GM18511 (cell line): ENCODE measurements around the gene FUOM.

Source experiments
- ATAC-seq: cut with Tn5 transposase; IDR thresholded peaks from one replicate; pipeline ENCODE4 v1.9.1; 2021; ENCODE audit warnings: mild to moderate bottlenecking, moderate library complexity; ENCODE audit not compliant: unreplicated experiment

Gene FUOM

DNA sequence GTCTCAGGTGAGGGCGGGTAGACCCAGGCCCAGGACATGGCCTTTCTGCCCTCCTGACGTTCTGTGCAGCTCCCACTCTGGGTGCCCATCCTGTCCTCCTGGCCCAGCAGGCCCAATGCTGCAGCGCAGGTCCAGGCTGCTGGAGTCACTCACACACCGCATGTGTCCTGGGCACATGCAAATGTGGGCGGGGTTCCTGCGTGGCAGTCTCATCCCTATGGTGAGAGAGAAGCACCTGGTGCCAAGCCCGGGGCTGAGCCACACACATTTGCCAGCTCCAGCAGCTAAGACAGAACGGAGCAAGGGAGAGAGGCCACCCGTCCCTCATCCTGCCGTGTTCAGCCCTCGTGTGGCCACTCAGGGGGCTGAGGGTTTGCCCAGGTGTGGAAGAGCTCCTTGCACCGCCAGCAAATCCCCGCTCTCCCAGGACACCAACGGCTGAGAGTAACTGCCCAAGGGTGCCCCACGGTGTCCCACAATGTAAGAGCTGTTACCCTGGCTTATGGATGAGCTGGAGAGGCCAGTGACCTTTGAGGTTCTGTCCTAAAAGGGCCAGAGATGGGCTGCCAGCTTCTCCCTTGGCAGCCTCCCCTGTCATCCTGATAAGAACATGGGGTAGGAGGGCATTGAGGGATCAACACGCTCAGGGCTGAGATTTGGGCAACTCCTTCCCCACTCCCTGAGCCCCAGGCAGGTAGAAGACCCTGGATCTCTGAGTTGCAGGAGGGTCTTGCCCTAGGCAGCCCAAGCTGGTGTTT, 4.4 kb downstream of the FUOM start:
- ATAC-seq: no peak

- no peak for ATAC-seq
These were observed 6.2 kb downstream of the FUOM start for GRCh38 chr10:133351408-133352318.

DNA sequence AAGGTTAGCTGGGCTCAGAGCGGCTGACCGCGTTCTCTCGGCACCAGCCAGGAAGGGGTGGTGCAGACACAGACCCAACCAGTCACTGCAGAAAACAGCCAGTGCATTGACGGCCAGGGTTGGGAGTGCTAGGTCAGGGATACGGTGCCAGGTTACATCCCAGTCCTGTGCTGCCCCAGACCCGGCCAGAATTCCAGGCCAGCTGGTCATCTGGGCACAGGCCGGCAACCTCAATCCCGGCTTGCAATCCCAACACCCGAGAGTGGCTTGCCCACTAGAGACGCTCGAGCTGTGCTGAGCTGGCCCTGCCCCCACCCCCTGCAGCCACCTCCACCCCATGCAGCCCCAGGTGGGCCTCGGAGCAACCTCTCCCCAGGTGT, 6.9 kb downstream of the FUOM start:
- ATAC-seq: no peak

DNA sequence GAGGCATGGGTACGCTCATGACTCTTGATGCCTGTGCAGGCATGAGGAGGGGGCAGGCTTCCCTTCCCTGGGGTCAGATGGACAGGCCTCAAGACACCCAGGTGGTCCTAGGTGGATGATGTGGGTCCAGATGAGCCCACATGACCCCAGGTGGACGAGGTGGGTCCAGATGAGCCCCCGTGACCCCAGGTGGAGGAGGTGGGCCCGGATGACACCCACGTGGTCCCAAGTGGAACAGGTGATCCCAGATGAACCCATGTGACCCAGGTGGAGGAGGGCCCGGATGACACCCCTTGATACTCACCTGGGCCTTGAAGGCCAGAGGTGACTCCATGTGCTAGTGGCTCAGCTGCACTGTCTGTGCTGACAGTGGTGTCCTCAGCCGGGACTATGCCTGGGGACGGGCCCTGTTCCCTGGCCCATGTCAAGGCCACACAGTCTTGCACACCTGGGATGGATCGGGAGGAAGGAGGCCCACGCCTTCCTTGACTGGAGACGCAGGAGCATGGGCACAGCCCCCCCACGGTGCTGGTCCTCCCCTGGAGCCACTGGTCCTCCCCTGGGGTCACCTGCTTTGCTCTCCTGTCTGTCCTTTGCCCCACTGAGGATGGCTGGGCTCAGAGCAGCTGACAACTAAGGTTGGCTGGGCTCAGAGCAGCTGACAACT, 7.4 kb downstream of the FUOM start:
- no peak for ATAC-seq

DNA sequence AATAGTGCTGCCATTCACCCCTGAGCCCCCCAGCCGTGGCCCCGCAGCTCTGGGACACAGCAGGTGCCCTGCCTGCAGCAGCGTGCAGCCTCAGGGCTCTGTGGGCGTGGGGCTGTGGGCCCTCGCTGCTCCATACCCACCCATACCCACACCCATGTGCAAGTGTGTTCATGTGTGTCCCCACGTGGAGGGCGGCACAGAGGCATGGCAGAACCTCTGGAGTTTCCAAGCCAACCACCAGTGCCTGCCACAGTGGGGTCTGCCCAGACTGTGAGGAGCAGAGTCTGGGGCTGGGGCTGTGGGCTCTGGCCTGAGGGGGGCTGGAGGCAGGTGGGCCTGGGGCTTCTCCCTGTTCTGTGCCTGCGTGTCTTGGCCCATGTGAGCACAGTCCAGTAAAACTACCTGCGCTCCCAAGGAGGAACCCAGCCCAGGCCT, 8.2 kb downstream of the FUOM start:
- no peak for ATAC-seq

DNA sequence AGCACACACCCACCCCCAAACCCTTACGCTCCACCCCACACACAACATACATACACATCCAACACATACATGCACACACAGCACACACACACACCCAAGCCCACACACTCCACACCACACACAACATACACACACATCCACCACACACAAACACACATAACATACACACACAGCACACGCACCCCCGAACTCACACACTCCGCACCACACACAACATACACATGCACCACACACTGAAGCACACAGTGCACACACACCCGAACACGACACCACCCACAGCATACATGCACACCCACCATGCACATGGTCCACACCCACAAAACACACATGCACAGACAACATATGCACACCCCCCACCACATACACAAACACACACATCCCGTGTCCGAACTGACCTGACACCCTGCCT, 8.7 kb downstream of the FUOM start:
- no peak for ATAC-seq

DNA sequence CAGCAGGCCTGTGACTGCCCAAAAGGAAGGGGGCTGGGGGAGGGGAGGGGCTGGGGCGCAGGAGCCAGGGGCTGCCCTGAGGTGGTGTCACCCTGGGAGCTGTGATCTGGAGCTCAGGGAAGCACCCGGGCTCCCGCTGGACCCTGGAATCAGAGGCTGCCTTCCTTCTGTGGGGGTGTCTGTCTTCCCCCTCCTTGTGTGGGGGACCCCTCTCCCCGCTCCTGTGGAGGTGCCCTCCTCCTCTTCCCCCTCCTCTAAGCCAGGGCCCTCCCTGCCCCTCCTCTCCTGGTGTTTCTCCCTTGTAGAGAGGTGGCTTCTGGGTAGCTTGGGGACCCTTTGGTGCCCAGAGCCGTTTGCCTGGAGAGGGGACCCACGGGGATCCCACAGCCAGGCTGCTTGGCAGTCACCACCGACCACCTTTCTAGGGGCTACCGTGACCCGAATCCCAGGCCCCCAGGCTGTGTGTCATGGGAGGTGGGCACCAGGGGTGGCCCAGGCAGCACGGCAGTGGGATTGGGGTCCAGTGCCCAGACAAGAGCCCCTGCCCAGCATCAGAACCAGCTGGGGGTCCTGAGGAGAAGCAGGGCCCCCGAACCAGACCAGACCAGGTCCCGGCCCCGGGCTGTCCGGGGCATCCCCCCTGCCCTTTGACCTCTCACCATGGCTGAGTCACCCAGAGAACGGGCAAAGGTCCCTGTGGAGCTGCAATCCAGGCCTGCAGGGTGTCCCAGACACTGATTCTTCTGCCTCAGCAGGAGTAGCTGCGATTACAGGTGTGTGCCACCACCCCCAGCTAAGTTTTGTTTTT, 9.9 kb downstream of the FUOM start:
- no peak for ATAC-seq

- no peak for ATAC-seq
These were observed 11.4 kb downstream of the FUOM start for GRCh38 chr10:133346413-133346812.

DNA sequence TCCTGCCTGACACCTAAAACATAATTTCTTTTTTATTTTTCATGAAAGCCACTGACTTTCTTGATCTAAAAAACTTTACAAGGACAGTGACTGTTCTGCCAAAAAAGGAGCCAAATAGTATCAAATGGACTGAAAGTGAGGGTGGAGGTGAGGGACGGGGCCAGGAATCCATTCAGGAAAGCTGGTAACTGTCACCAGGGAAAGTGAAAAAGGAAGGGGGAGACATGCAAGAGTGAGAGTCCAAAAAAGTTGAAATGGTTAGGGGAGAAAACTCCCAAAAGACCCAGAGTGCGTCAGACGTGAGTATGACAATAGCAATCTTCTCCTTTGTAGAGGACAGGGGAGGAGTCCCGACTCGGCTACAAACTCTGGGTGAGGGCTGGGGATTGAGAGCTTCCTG, 13.6 kb downstream of the FUOM start:
- ATAC-seq: no peak

GRCh38 chr10:133343558-133343957, 14.3 kb downstream of the FUOM start:
- no peak for ATAC-seq

DNA sequence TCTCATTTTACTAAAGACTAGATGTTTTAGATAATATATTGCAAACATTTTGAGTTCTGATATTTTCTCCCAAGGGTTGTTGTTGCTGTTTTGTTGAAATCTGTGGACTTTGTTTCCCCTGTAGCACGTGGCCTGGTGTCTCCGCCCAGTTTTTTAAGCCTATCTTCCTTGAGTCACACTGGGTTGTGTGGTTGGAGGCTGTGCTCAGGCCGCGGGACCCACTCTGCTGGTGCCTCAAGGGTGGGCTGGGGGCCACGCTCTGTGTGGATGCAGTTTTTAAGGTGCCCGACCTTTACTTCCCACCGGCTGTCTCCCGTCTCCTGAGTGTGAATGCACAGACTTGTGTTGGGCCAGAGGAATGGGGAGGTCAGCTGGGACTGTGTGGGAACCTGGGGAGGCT, 14.9 kb downstream of the FUOM start:
- no peak for ATAC-seq

DNA sequence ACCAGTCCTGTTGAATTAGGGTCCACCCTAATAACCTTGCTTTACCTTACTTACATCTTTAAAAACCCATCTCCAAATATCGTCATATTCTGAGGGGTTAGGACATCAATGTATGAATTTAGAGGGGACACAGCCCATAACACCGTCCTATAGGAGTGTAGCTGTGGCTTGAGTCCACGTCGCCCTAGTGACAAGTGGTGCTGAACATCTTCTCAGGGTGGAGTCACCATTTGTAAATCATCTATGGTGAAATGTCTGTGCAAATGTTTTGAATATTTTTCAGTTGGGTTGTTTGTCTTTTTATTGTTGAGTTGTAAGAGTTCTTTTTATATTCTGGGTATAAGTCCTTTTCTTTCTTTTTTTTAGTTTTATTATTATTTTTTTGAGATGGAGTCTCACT, 15.8 kb downstream of the FUOM start:
- no peak for ATAC-seq

DNA sequence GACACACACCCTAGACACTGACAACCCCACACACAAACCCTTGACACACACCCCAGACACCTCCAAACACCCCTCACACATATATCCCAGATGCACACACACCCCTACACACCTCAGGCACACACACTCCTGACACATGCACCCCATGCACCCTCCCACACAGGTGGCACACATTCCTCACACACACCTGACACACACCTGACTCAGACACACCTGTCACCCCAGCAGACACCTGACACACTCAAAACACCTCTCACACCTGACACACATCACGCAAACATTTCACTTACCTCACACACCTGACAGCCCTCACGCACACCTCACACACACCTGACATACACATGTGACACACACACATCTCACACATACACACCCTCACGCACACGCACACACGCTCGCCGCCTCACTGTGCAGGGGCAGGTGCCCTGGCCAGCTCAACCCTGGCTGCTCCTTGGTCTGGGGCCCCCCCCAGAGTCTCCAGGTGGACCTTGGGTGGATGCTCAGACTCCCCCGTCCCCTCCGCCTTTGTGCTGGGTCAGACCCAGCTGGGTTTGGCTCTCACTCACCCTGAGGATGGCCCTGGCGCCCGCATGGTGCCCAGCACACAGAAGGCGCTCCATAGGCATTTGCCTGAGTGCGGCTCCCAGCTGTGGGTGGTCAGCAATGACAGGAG, 18.0 kb downstream of the FUOM start:
- no peak for ATAC-seq

GRCh38 chr10:133338080-133339071, 19.4 kb downstream of the FUOM start:
- ATAC-seq: no peak

- ATAC-seq: no peak
These were observed 20.5 kb downstream of the FUOM start for GRCh38 chr10:133337370-133337725.

DNA sequence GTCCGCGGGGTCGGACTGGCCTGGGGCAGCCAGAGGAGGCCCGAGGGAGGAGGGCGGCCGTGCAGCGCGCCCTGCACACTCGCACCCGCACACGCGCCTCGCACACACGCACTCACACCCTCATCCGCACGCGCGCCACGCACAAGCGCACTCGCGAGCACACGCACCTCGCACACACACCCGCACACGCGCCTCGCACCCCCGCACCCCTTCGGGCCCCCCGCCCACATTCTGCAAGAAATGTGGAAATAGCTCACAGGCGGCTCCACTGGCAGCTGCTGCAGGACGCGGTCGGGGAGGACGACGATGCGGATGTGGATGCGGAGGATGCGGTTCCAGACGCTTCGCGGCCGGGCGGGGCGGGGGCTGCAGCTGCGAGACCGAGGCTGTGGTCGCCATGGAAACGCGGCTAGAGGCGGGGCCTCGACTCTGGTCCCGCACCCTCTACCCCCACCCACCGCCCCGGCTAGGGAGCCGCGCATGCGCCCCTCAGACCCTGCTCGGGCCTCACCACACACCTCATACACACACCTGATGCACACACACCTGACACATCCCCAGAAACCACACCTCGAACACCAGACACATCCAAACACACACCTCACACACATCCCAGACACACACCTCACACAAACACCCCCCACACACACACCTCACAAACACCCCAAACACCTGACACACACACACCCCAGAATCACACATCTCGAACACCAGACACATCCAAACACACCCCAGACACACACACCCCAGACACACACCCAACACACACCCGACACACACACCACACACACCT, 21.0 kb downstream of the FUOM start, which contains the start of gene CALY:
Gene CALY (minus strand): TSS at position 320 of the 793 bp plus-strand sequence. CDS start 7,907 bp downstream, outside the sequence.
- ATAC-seq: no peak

GRCh38 chr10:133336118-133336576, 21.7 kb downstream of the FUOM start:
- ATAC-seq: no peak
